ENCODE results near the gene AP2B1.

DNA sequence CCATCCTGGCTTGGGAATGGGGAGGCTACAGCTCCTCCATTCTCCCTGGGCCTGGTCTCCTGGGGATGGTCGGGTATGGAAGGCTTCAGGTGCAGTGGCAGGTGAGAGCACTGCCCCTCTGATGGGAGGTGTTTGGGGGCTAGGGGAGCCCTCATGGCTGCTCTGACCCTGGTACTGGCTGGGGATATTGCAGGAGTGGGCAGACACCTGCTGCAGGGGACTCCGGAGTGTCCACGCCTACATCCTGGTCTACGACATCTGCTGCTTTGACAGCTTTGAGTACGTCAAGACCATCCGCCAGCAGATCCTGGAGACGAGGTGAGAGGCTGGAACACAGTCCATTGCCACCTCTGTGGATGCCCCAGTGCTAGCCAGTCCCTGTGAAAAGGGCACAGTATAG is 153.1 kb downstream of the AP2B1 start:
- TF ChIP-seq, protein P1, sequence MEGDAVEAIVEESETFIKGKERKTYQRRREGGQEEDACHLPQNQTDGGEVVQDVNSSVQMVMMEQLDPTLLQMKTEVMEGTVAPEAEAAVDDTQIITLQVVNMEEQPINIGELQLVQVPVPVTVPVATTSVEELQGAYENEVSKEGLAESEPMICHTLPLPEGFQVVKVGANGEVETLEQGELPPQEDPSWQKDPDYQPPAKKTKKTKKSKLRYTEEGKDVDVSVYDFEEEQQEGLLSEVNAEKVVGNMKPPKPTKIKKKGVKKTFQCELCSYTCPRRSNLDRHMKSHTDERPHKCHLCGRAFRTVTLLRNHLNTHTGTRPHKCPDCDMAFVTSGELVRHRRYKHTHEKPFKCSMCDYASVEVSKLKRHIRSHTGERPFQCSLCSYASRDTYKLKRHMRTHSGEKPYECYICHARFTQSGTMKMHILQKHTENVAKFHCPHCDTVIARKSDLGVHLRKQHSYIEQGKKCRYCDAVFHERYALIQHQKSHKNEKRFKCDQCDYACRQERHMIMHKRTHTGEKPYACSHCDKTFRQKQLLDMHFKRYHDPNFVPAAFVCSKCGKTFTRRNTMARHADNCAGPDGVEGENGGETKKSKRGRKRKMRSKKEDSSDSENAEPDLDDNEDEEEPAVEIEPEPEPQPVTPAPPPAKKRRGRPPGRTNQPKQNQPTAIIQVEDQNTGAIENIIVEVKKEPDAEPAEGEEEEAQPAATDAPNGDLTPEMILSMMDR (conservative IDR thresholded peaks at IDR 0.05; ENCODE audit: low read depth, low read length) = no peak
- no peak for TF ChIP-seq EZH2 (IDR thresholded peaks at IDR 0.05; ENCODE audit: low read length, unreplicated experiment)
- no peak for TF ChIP-seq EZH2phosphoT487 (IDR thresholded peaks at IDR 0.05; ENCODE audit: borderline replicate concordance, low read length)

Data from PC-3 (cell line).